ENCODE measurements around the gene GALK2.

Gene GALK2

GRCh38 chr15:49212897-49213296, 42.9 kb downstream of the GALK2 start:
- no peak overlapping the region for H3K4me3 ChIP-seq (ENCODE audit: low read depth, low read length)
- DNase-seq (ENCODE audit: low read depth) = no peak
- TF ChIP-seq, protein P1, sequence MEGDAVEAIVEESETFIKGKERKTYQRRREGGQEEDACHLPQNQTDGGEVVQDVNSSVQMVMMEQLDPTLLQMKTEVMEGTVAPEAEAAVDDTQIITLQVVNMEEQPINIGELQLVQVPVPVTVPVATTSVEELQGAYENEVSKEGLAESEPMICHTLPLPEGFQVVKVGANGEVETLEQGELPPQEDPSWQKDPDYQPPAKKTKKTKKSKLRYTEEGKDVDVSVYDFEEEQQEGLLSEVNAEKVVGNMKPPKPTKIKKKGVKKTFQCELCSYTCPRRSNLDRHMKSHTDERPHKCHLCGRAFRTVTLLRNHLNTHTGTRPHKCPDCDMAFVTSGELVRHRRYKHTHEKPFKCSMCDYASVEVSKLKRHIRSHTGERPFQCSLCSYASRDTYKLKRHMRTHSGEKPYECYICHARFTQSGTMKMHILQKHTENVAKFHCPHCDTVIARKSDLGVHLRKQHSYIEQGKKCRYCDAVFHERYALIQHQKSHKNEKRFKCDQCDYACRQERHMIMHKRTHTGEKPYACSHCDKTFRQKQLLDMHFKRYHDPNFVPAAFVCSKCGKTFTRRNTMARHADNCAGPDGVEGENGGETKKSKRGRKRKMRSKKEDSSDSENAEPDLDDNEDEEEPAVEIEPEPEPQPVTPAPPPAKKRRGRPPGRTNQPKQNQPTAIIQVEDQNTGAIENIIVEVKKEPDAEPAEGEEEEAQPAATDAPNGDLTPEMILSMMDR (IDR thresholded peaks at IDR 0.05; ENCODE audit: control insufficient read depth, extremely low read depth, insufficient read depth) = no peak

- peak; percentile 48 for DNase-seq (ENCODE audit: low read depth)
- no peak overlapping the region for H3K4me3 ChIP-seq (ENCODE audit: low read depth, low read length)
- TF ChIP-seq, protein P1 (IDR thresholded peaks at IDR 0.05; ENCODE audit: control insufficient read depth, extremely low read depth, insufficient read depth) = 0 out of 2 replicates have a peak, but pooled peaks have one; percentile 4
Measured at GRCh38 chr15:49215768-49216739, 46.0 kb downstream of the GALK2 start.

DNA sequence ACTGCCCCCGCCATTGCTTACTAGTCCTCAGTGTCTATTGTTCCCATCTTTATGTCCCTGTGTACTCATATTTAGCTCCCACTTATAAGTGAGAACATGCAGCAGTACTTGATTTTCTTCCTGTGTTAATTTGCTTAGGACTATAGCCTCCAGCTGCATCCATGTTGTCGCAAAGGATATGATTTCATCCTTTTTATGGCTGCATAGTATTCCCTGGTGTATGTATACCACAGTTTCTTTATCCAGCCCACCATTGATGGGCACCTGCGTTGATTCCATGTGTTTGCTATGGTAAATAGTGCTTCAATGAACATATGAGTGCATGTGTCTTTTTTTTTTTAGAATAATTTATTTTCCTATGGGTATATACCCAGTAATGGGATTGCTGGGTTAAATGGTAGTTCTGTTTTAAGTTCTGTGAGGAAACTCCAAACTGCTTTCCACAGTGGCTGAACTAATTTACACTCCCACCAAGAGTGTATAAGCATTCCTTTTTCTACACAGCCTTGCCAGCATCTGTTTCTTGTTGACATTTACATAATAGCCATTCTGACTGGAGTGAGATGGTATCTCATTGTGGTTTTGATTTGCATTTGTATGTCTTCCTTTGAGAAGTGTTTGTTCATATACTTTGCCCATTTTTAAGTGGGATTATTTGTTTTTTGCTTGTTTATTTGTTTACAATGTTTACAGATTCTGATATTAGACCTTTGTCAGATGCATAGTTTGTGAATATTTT, 53.7 kb downstream of the GALK2 start:
- no peak for DNase-seq (ENCODE audit: low read depth)
- H3K4me3 ChIP-seq (ENCODE audit: low read depth, low read length) = no peak overlapping the region
- TF ChIP-seq, protein P1 (IDR thresholded peaks at IDR 0.05; ENCODE audit: control insufficient read depth, extremely low read depth, insufficient read depth) = no peak

DNA sequence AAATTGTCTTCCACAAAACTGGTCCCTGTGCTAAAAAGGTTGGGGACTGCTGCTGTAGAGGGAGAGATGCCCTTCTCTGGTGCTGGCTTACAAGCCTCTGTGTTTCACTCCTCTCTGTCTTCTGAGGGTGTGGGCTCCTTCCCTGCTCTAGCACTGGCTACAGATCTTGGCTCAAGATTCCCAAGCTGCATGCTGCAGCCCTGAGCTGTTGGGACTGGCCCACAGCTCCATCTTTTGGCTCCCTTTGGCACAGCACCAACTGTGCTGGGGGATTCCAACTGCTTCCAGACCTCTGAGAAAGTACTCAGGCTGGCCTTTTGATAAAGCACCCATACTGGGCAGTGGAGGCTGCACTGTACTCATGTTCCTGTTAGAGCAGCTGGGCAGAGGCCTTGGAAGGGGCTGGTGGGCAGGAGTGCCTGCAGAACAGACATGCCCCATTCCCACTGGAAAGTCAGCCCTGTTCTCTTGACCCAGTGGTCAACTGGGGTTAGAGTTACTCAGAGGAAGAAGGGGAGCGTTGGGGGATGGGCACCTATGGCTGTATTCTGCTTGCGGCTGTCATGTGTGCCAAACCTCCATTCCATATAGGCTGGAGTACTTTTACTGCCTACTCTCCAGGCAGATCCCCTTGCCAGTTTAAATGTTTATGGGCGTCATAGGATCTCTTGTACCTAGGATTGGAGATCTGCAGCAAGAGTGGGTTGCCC, 55.7 kb downstream of the GALK2 start:
- TF ChIP-seq, protein P1 (IDR thresholded peaks at IDR 0.05; ENCODE audit: control insufficient read depth, extremely low read depth, insufficient read depth) = peak; percentile 13; the same call in 1 of the 2 replicates
- no peak for DNase-seq (ENCODE audit: low read depth)
- H3K4me3 ChIP-seq (ENCODE audit: low read depth, low read length) = no peak overlapping the region

- TF ChIP-seq, protein P1 (IDR thresholded peaks at IDR 0.05; ENCODE audit: control insufficient read depth, extremely low read depth, insufficient read depth) = no peak
- no peak for DNase-seq (ENCODE audit: low read depth)
- H3K4me3 ChIP-seq (ENCODE audit: low read depth, low read length) = no peak overlapping the region
Measured at GRCh38 chr15:49227602-49228001, 57.6 kb downstream of the GALK2 start.

- TF ChIP-seq, protein P1 (IDR thresholded peaks at IDR 0.05; ENCODE audit: control insufficient read depth, extremely low read depth, insufficient read depth) = no peak
- DNase-seq (ENCODE audit: low read depth) = no peak
- no peak overlapping the region for H3K4me3 ChIP-seq (ENCODE audit: low read depth, low read length)
Measured at GRCh38 chr15:49229922-49230321, 59.9 kb downstream of the GALK2 start.

Measured in LNCaP clone FGC (cell line).